ENCODE results near the gene TAGLN2. TPM values are rescaled to one million over a fixed set of nuclear protein-coding genes. Genes with fewer than 3 reads are reported as not detected.

The TAGLN2 gene
- total RNA-seq, 1 donor from 2014 or later: 85.1 TPM

Small RNA genes lying within 50 kb of the gene (small RNA-seq; reads per million reads assigned to genes)
- gene MIR4259: not detected

Other genes starting within 250 kb of the TAGLN2 start
- not detected for gene CRP, start 210.9 kb downstream of the TAGLN2 start, total RNA-seq
- gene DUSP23, start 144.5 kb downstream of the TAGLN2 start, total RNA-seq: 7.3 TPM
- gene FCRL6, start 123.1 kb downstream of the TAGLN2 start, total RNA-seq: not detected
- gene SLAMF8, start 98.6 kb downstream of the TAGLN2 start, total RNA-seq: 1.6 TPM
- not detected for gene VSIG8, start 62.9 kb downstream of the TAGLN2 start, total RNA-seq
- not detected for gene CFAP45, start 25.3 kb downstream of the TAGLN2 start, total RNA-seq
- gene IGSF9, start 20.1 kb upstream of the TAGLN2 start, total RNA-seq: under 0.01 TPM
- gene SLAMF9, start 28.7 kb upstream of the TAGLN2 start, total RNA-seq: not detected
- gene PIGM, start 106.5 kb upstream of the TAGLN2 start, total RNA-seq: 3.1 TPM
- 0.52 TPM for gene KCNJ10, start 144.7 kb upstream of the TAGLN2 start, total RNA-seq
- not detected for gene KCNJ9, start 156.0 kb upstream of the TAGLN2 start, total RNA-seq
- gene IGSF8, start 173.1 kb upstream of the TAGLN2 start, total RNA-seq: 11.5 TPM
- gene ATP1A2, start 190.3 kb upstream of the TAGLN2 start, total RNA-seq: 38.1 TPM
- under 0.01 TPM for gene ATP1A4, start 226.1 kb upstream of the TAGLN2 start, total RNA-seq